Measurements from ENCODE around the gene DHRS4.
"Not testable (repeated sequence)": the region's sequence is repeated elsewhere in the genome, so short reads cannot be mapped to it uniquely, and the experiment has no call there.

Gene DHRS4

GRCh38 chr14:23988607-23989363, 35.2 kb downstream of the DHRS4 start, which contains the start of gene DHRS4L2:
DHRS4L2 (plus strand) TSS chr14:23988929; CDS start chr14:23988948, 19 bp downstream.
- DNase-seq, result peak; percentile 62

- not testable (repeated sequence) for DNase-seq
Measured at GRCh38 chr14:23989734-23990445, 36.3 kb downstream of the DHRS4 start.

- DNase-seq, result not testable (repeated sequence)
Measured at GRCh38 chr14:23990961-23991360, 37.4 kb downstream of the DHRS4 start.

- not testable (repeated sequence) for DNase-seq
Measured at GRCh38 chr14:23993042-23993441, 39.5 kb downstream of the DHRS4 start.

- not testable (repeated sequence) for DNase-seq
Measured at GRCh38 chr14:23996009-23996408, 42.4 kb downstream of the DHRS4 start.

GRCh38 chr14:23996825-23997224, 43.3 kb downstream of the DHRS4 start:
- DNase-seq, result not testable (repeated sequence)

- not testable (repeated sequence) for DNase-seq
Measured at GRCh38 chr14:23999640-24000039, 46.1 kb downstream of the DHRS4 start.

- not testable (repeated sequence) for DNase-seq
Measured at GRCh38 chr14:24001078-24001477, 47.5 kb downstream of the DHRS4 start.

- DNase-seq, result not testable (repeated sequence)
Measured at GRCh38 chr14:24001679-24002078, 48.1 kb downstream of the DHRS4 start.

GRCh38 chr14:24006471-24006816, 52.9 kb downstream of the DHRS4 start:
- not testable (repeated sequence) for DNase-seq

GRCh38 chr14:24006817-24007652, 53.5 kb downstream of the DHRS4 start:
- peak; percentile 62 for DNase-seq

- no peak for DNase-seq
Measured at GRCh38 chr14:24011051-24011450, 57.5 kb downstream of the DHRS4 start.

GRCh38 chr14:24012726-24013273, 59.2 kb downstream of the DHRS4 start:
- DNase-seq, result not testable (repeated sequence)

GRCh38 chr14:24013654-24014514, 60.3 kb downstream of the DHRS4 start:
- DNase-seq, result peak; percentile 46

GRCh38 chr14:24015745-24016144, 62.2 kb downstream of the DHRS4 start:
- not testable (repeated sequence) for DNase-seq

Data from activated gamma-delta T cell treated with Interleukin-2 at 50 U/mL for 16 hours (primary cell).